SK-N-SH (cell line): ENCODE data around the gene SMIM44.

Experiments used
- CTCF ChIP-seq: fragments of 200-600 bp; sonication (generic); IDR thresholded peaks from 2 replicates; pipeline ENCODE4 v1.6.1; 2017; ENCODE audit warnings: antibody characterized with exemption, mild to moderate bottlenecking, moderate library complexity
- EZH2phosphoT487 ChIP-seq: fragments of 200-600 bp; sonication (generic); IDR thresholded peaks from 2 replicates; pipeline ENCODE4 v1.6.1; 2017; ENCODE audit warnings: low read depth, mixed run types, mild to moderate bottlenecking, antibody characterized with exemption, moderate library complexity, borderline replicate concordance
- MAX ChIP-seq: IDR thresholded peaks from 2 replicates; pipeline ENCODE4 v1.4.0; 2012; ENCODE audit warnings: low read depth
- POLR2AphosphoS5 ChIP-seq: IDR thresholded peaks from 2 replicates; pipeline ENCODE4 v1.6.1; 2012; ENCODE audit warnings: low read depth, low read length
- RAD21 ChIP-seq: IDR thresholded peaks from 2 replicates; pipeline ENCODE4 v1.6.1; 2012; ENCODE audit warnings: mild to moderate bottlenecking, low read length
- TCF12 ChIP-seq: IDR thresholded peaks from 2 replicates; pipeline ENCODE4 v1.4.0; 2012
- TEAD4 ChIP-seq: IDR thresholded peaks from 2 replicates; pipeline ENCODE4 v1.4.0; 2012; ENCODE audit warnings: mild to moderate bottlenecking, borderline replicate concordance; ENCODE audit not compliant: insufficient read depth
- TF ChIP-seq, protein P1 (sequence below): IDR thresholded peaks from 2 replicates; pipeline ENCODE4; 2012

DNA sequence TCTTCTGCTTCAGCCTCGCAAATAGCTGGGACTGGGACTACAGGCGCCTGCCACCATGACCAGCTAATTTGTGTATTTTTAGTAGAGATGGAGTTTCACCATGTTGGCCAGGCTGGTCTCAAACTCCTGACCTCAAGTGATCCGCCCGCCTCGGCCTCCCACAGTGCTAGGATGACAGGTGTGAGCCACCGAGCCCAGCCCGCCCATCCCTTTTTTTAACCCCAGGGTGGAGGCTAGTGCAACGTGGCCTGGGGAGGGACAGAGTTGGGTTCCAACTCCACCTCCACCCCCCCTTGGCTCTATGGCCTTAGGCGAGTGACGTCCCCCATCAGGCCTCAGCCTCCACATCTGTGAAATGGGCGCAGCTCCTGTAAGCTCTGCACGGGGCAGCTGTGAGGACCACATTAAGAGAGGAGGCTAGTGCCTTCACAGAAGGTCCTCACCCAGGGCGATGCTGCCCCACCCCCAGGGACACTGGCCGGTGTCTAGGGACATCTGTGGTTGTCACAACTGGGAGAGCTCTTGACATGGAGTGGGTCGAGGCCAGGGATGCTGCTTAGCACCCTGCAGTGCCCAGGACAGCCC lies 40.7 kb downstream of the SMIM44 start:
- TF ChIP-seq, protein P1, sequence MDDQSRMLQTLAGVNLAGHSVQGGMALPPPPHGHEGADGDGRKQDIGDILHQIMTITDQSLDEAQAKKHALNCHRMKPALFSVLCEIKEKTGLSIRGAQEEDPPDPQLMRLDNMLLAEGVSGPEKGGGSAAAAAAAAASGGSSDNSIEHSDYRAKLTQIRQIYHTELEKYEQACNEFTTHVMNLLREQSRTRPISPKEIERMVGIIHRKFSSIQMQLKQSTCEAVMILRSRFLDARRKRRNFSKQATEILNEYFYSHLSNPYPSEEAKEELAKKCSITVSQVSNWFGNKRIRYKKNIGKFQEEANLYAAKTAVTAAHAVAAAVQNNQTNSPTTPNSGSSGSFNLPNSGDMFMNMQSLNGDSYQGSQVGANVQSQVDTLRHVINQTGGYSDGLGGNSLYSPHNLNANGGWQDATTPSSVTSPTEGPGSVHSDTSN: no peak
- no peak for TF ChIP-seq EZH2phosphoT487
- TF ChIP-seq CTCF: no peak
- TF ChIP-seq POLR2AphosphoS5: no peak
- TF ChIP-seq RAD21: no peak
- no peak for TF ChIP-seq TEAD4
- TF ChIP-seq MAX: no peak
- TF ChIP-seq TCF12: no peak
